Thoracic aorta (tissue), 2 donors: ENCODE data around the gene TGFBR2. TPM values are rescaled to one million over a fixed set of nuclear protein-coding genes. Genes with fewer than 3 reads are reported as not detected.
"Not testable (repeated sequence)": the region's sequence is repeated elsewhere in the genome, so short reads cannot be mapped to it uniquely, and the experiment has no call there.

Experiments
- ATAC-seq: fragments of 150-250 bp; one replicate; pipeline ENCODE4 v1.8.0; 2017; ENCODE audit warnings: low read depth; ENCODE audit not compliant: insufficient number of reproducible peaks, low FRiP score
- DNase-seq: peaks from one replicate; pipeline ENCODE4 v3.0.0-alpha.2; 2020; ENCODE audit warnings: low spot score
- H3K27ac ChIP-seq, 2 donors: fragments of 200-600 bp; sonication (generic); 1 replicate in 1 of 2; 2 replicates in 1 of 2; pipeline ENCODE4 v1.5.1; 2016; ENCODE audit warnings: mild to moderate bottlenecking in 2 of 2, moderate library complexity in 2 of 2
- H3K27me3 ChIP-seq: fragments of 200-600 bp; sonication (generic); replicated peaks from 2 replicates; pipeline ENCODE4 v1.6.0; 2016; ENCODE audit warnings: mild to moderate bottlenecking; ENCODE audit not compliant: insufficient read depth
- H3K36me3 ChIP-seq: fragments of 200-600 bp; sonication (generic); one replicate; pipeline ENCODE4 v1.5.1; 2016
- H3K4me1 ChIP-seq, 2 donors: fragments of 200-600 bp; sonication (generic); 1 replicate in 1 of 2; 2 replicates in 1 of 2; pipeline versions ENCODE4 v1.5.1 to v1.6.0; 2016; ENCODE audit warnings: low read depth in 2 of 2, mild to moderate bottlenecking in 1 of 2; ENCODE audit not compliant: control insufficient read depth in 1 of 2
- H3K4me3 ChIP-seq: fragments of 200-600 bp; sonication (generic); 2 replicates; pipeline ENCODE4 v1.5.1; 2016; ENCODE audit warnings: mild to moderate bottlenecking
- H3K9me3 ChIP-seq: fragments of 200-600 bp; sonication (generic); 2 replicates; pipeline ENCODE4 v1.5.1; 2016
- total RNA-seq, 2 donors: library from RNA; depleted of rRNA; stranded (reverse); fragments of >200 nt; gene quantifications; one replicate each; pipeline versions ENCODE4 v1.1.0 to v1.2.3, GENCODE V29; 2016
- TF ChIP-seq, protein P1 (sequence below): fragments of 200-600 bp; sonication (generic); IDR thresholded peaks from one replicate; pipeline ENCODE4 v1.5.1; 2019; ENCODE audit warnings: antibody characterized with exemption

TGFBR2 gene
- total RNA-seq, 2 donors from 2014 or later, result 250 to 355 TPM

DNA sequence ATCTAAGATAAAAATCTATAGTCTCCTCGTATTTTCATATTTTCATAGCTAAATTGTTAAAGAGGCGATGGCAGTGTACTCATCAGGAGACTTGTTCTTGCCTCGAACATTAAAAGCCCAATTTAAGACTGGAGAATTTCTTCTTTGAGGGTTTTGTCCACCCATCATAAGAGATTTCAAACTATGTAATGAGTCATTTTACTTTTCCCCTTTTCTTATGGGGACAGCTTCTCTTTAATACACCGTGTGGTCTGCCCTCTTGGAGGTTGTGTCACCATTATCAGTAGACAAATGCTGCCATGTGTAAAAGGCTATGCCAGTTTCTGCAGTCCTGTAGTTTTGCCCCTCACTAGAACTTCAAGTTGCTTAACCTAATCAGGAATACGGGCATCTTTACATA is 16.9 kb downstream of the TGFBR2 start:
- DNase-seq, result no peak
- TF ChIP-seq, protein P1, sequence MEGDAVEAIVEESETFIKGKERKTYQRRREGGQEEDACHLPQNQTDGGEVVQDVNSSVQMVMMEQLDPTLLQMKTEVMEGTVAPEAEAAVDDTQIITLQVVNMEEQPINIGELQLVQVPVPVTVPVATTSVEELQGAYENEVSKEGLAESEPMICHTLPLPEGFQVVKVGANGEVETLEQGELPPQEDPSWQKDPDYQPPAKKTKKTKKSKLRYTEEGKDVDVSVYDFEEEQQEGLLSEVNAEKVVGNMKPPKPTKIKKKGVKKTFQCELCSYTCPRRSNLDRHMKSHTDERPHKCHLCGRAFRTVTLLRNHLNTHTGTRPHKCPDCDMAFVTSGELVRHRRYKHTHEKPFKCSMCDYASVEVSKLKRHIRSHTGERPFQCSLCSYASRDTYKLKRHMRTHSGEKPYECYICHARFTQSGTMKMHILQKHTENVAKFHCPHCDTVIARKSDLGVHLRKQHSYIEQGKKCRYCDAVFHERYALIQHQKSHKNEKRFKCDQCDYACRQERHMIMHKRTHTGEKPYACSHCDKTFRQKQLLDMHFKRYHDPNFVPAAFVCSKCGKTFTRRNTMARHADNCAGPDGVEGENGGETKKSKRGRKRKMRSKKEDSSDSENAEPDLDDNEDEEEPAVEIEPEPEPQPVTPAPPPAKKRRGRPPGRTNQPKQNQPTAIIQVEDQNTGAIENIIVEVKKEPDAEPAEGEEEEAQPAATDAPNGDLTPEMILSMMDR, result no peak
- peak overlapping the region in 1 of 2 donors; percentile 39 for H3K27ac ChIP-seq
- no peaks in the 10 kb centered on the region for H3K27me3 ChIP-seq
- no peaks in the 10 kb centered on the region for H3K9me3 ChIP-seq
- no peak for ATAC-seq
- H3K4me1 ChIP-seq, result peaks cover 64 to 76% of the 10 kb centered on the region in 2 donors
- no peak overlapping the region for H3K4me3 ChIP-seq
- peaks cover 8% of the 10 kb centered on the region for H3K36me3 ChIP-seq

DNA sequence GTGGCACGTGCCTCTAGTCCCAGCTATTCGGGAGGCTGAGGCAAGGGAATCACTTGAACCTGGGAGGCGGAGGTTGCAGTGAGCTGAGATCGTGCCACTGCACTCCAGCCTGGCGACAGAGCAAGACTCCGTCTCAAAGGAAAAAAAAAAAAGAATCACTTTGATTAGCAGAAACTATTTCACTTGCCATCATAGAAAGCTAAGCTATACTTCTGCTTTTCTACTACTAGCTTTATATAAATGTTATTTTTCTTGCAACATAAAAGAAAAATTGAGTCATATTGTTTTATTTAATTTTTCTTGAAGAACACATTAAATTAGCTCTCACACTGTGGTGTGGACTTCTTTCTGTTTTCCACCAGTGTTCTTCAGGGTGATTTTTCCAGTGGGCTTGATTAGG is 18.1 kb downstream of the TGFBR2 start:
- H3K9me3 ChIP-seq, ATAC-seq, H3K27me3 ChIP-seq, H3K4me3 ChIP-seq, H3K27ac ChIP-seq, H3K36me3 ChIP-seq, DNase-seq: not testable (repeated sequence)
- peaks cover 64 to 82% of the 10 kb centered on the region in 2 donors for H3K4me1 ChIP-seq

DNA sequence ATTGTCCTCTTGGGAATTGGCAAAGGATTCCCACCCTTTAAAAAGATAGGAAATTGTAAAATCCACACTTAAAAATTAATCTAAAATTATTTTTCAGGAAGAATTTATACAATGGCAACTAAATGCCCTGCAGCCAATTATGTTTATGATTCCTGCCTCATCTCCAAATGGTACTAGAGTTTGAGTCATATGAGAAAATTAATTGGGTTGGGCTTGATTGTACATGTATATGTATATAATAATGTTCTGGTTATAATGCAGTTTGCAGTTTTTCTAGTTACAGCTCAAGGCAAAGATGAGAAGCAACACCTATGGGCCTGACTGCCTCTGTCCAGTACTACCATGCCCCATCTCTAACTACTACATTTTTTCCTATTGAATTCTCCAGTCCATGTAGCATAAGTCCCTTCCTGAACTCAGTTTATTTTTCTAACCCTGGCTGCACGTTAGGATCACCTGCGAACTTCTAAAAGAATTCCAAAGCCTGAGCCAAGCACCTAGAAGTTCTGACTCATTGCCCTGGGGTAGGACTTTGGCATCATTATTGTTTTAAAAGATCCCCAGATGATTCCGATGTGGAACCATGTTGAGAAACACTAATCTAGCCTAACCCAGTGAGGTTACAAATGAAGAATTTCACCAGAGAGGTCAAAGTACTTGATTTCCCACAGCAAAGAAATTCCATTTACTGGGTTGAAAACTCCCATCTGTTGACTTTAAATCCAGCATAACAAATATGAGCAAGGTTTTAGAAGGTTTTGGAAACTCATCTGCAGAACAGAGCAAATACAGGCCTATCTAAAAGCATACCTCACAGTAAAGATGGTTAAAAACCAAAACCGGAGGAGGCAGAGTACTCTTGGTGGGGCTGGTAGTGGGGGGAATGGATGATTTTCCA is 19.4 kb downstream of the TGFBR2 start:
- peaks cover 8% of the 10 kb centered on the region for H3K36me3 ChIP-seq
- H3K27ac ChIP-seq, result peak overlapping the region; percentile 60 to 71
- ATAC-seq (no peak), DNase-seq (no peak)
- no peaks in the 10 kb centered on the region for H3K27me3 ChIP-seq
- TF ChIP-seq, protein P1, result no peak
- H3K9me3 ChIP-seq, result peaks cover 2% of the 10 kb centered on the region
- peak overlapping the region; percentile 4 for H3K4me3 ChIP-seq
- H3K4me1 ChIP-seq, result peaks cover 68 to 95% of the 10 kb centered on the region in 2 donors

DNA sequence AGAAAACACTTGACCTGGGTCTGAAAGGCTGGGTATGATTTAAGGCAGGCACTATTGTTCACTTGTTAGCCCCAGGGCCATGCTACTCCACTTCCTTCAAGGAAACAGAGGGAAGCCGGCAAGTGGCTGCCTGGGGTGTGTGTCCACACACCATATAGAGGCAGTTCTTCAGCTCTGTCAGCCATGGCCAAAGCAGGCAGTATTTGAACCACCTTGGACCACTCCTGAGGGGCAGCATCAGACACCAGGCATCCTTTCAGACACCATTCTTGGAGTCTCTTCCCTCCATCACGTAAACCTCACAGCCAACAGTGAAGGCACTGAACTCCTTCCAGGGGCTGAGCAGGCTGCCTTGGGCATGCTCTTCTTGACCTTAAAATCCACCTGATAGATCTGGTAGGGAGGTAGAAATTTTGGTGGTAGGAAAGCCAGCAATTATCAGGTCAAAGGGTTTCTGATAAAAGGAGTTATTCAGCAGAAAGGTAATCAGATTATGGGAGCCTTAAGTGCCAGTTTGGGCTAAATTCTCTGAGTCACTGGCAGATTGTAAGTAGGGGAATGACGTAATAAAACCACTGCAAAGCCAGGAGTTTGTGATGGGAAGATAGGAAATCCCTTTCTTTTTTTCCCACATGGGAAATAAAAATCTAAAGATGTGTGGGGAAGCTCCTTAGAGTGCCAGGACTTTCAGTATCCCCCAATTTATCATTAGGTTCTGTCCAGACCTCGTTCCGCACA is 20.2 kb downstream of the TGFBR2 start:
- Histone ChIP-seq H3K4me1 (peaks cover 77 to 98% of the 10 kb centered on the region in 2 donors), H3K36me3 (peaks cover 8% of the 10 kb centered on the region), H3K27ac (peak overlapping the region; percentile 60 to 71)

DNA sequence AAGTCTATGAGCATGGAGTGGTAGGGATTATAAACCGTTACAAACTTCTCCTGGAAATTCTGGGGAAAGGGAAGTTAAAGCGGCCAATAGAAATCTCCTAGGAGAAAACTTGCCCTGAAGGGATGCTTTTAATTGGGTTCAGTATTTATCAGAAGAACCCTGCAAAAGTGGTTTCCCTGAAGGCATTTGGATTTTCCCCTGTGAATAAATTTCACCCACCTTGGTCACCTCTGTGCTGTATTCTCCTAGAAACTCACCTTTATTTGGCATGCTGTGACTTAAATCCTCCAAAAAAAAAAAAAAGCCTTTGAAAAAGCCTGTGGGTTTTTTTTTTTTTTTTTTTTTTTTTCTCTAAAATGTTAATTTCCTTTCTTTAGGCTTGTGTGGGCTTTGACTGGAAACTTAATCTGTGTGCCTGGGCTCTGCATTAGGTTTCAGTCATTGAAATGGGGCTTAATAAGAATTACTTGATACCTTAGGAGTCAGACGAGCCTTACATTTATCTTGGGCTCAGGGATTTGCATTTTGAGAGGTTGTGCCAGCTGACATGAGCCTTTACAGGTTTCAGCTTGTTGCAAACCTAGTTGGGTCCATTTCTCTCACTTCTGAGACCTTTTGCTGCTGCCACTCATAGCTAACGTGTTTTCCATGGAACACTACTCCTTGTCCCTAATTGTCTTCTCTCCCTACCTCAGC is 22.0 kb downstream of the TGFBR2 start:
- no peak for DNase-seq
- Histone ChIP-seq H3K36me3 (peaks cover 7% of the 10 kb centered on the region), H3K9me3 (peaks cover 2% of the 10 kb centered on the region), H3K27ac (peak overlapping the region in 1 of 2 donors; percentile 21), H3K4me1 (peaks cover 86 to 98% of the 10 kb centered on the region in 2 donors), H3K4me3 (no peak overlapping the region), H3K27me3 (no peaks in the 10 kb centered on the region)
- TF ChIP-seq, protein P1, result no peak
- ATAC-seq, result no peak

More for the DNA sequence above, 20.2 kb downstream of the TGFBR2 start:
- no peaks in the 10 kb centered on the region for H3K27me3 ChIP-seq
- TF ChIP-seq, protein P1, result no peak
- H3K9me3 ChIP-seq, result peaks cover 2% of the 10 kb centered on the region
- DNase-seq (no peak), ATAC-seq (no peak)
- H3K4me3 ChIP-seq, result no peak overlapping the region
